Measurements from ENCODE around the gene CA11.

GRCh38 chr19:48635263-48635965, 10.6 kb downstream of the CA11 start:
- TF ChIP-seq CTCF (IDR thresholded peaks at IDR 0.05; ENCODE audit: low read length): no peak
- no peak for TF ChIP-seq EZH2phosphoT487 (IDR thresholded peaks at IDR 0.05; ENCODE audit: low read length)
- no peak for TF ChIP-seq EZH2 (optimal IDR thresholded peaks at IDR 0.05; ENCODE audit: low read depth, low read length)
